RKO (cell line): ENCODE results near the gene SOX12.
A peak's percentile ranks its signal among the peaks of the same experiment; 100 is the strongest.

Experiments
- DNase-seq: peaks from one replicate; pipeline ENCODE4 v3.0.0-alpha.2; 2016; ENCODE audit warnings: low spot score

The SOX12 gene

DNA sequence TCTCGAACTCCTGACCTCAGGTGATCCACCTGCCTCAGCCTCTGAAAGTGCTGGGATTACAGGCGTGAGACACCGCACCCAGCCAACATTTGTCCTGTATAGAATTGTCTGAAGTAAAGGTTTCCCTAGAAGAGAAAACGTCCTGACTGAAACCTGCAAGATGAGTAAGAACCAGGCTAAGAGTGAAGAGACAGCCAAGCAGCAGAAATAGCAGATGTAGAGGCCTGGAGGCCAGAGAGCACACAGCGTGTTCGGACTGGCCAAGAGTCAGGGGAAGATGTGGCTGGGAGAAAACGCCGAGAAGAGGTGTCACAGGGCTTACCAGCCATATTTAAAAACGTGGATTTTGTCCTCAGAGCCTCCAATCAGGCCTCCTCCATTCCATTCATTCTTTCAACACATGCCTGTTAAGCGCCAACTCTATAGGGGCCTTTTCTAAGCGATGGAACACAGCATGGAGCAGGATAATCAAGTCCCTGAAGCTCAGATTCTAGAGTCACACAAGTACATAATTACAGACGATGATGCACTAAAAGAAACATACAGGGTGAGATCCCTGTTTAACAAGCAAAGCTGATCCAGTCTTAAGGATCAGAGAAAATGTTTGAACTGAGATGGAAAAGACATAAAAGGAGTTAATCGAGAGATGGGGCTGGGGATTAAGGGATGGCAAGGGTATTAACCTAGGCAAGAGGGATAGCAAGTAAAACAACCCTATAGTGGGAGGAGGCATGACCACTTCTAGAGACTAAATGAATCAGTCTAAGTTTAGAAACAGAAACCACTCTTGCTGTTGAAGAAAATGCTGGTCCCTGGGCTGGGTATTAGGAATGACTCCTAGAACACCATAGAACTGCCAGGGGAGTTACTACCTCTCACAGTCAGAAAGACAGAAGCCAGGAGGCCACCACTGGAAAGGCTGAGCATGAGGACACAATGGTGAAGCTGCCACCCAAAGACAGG lies 23.2 kb upstream of the SOX12 start:
- DNase-seq = no peak

DNA sequence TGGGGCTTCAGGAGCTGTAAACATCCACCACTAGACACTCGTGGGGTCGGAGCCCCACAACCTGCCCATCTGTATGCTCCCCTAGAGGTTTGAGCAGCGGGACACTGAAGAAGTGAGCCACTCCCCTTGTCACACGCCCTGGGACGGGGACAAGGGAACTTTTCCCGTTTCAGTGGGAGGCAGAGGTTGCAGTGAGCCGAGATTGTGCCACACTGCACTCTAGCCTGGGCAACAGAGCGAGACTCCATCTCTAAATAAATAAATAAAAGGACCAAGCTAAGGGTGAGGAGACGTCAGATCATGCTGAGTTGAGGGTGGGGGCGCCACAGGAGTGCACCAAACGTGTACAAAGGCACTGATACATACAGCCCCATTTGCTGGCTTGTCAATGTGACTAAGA lies 19.6 kb upstream of the SOX12 start:
- DNase-seq = no peak

GRCh38 chr20:308427-309038 lies 16.8 kb upstream of the SOX12 start:
- no peak for DNase-seq

GRCh38 chr20:309306-309840 lies 16.0 kb upstream of the SOX12 start:
- no peak for DNase-seq

DNA sequence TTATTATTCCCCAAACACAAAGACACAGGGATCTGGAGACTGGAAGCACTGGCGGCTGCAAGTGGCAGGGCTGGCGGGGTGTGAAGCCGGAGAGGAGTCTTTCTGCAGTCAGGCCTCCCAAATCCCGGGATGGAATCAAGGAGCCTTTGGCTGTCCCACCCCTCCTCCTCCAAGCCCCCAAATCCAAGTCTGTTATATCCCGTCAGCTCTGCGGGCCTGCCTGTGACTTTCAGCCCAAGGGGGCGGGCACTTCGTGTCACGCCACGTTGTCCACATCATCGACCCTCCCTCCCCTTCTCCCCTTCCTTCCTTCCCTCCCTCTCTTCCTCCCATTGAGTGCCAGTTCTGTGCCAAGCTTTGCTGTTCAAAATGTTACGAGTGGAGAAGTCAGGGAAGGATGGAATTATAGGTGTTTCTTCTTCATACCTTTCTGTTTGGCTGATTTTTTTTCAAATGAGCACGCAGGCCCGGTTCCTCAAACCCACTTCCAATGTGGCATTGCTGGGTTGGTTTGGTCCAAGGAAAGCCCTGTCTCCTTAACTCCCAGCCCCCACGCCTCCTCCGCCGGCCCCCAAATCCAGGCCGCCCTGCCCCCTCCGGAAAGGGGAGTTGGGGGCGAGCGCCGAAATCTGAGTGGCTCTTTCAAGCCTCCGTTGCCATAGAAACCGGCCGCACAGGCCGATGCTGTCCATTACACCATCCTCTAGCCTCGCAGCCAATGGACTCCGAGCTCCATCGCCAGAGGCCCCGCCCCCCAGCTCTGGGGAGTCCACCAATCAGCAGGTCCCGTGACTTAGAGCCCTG lies 15.3 kb upstream of the SOX12 start:
- DNase-seq = no peak

- DNase-seq = no peak
Measured at GRCh38 chr20:310645-311044, 14.7 kb upstream of the SOX12 start.

DNA sequence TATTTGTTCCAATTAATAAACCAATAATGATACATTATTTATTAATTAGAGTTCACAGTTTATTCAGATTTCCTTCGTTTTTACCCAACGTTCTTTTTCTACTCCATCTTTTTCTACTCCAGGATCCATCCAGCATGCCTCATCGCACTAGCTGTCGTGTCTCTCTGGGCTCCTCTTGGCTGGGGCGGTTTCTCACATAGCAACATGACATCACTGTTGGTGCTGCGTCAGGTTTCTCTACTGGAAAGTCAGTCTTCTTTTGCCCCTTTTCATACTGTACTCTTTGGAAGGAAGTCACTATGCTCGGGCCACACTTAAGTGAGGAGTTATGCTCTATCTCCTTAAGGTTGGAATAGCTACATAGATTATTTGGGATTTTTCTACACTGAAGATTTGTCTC lies 13.7 kb upstream of the SOX12 start:
- no peak for DNase-seq

DNA sequence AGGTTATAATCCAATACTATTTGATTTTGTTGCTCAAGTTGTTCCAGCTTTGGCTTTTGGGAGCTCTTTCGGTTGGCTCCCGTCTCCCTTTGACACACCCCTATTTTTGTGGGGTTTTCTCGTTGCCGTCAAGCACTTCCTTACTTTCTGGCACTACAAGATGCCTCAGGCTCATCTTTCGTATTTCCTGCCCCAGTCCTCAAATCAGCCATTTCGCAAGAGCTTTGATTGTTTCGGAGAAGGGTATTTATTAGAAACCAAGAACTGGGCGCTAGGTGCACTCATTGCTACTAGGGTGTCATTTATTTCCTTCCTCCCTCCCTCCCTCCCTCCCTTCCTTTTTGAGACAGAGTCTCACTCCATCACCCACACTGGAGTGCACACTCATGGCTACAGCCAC lies 13.3 kb upstream of the SOX12 start:
- DNase-seq = no peak

DNA sequence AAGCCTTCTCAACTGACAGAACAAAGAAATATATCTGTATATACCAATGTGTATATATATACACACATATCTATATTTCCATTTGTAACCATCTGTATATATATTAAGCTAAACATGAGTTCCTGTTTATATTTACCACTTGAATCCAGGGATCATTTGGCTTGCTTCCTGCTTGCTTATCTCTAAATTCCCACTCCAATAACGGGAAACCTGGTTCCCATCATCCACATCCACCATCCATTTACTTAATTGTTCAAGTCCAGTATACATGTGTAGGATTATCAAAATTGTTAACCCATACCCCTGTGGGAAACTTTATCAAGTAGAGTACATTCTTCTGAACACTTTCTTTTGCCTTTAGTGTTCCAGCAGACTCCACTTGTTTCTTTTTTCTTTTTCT lies 12.5 kb upstream of the SOX12 start:
- no peak for DNase-seq

- DNase-seq = no peak
Measured at GRCh38 chr20:313402-313801, 11.9 kb upstream of the SOX12 start.

- DNase-seq = peak; percentile 90
Measured at GRCh38 chr20:313948-314347, 11.4 kb upstream of the SOX12 start.

DNA sequence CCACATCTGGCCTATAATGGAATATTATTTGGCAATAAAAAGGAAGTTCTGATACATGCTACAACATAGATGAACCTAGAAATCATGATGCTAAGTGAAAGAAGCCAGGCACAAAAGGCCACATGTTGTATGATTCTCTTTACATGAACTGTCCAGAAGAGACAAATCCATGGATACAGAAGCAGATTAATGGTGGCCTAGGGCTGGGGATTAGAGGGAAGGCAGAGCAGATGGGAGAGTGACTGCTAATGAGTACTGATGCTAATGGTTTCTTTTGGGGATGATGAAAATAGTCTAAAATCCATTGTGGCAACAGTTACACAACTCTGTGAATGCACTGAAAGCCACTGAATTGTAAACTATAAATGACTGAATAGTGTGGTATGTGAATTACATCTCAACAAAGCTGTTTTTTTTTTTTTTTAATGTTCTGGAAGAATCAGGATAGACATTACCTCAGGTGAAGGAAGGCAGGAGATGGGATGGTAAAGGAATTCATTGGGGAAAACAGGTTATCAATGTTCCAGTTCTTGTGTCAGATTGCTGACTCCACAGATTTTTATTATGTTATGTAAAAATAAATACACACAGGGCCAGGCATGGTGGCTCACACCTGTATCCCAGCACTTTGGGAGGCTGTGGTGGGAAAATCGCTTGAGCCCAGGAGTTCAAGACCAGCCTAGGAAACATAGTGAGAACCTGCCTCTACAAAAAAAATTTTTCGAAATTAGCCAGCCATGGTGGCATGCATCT lies 8.9 kb upstream of the SOX12 start:
- no peak for DNase-seq

- DNase-seq = peak; percentile 92
Measured at GRCh38 chr20:324177-325044, 941 bp upstream of the SOX12 start.

- peak; percentile 80 for DNase-seq
Measured at GRCh38 chr20:325889-326644, 715 bp downstream of the SOX12 start.

DNA sequence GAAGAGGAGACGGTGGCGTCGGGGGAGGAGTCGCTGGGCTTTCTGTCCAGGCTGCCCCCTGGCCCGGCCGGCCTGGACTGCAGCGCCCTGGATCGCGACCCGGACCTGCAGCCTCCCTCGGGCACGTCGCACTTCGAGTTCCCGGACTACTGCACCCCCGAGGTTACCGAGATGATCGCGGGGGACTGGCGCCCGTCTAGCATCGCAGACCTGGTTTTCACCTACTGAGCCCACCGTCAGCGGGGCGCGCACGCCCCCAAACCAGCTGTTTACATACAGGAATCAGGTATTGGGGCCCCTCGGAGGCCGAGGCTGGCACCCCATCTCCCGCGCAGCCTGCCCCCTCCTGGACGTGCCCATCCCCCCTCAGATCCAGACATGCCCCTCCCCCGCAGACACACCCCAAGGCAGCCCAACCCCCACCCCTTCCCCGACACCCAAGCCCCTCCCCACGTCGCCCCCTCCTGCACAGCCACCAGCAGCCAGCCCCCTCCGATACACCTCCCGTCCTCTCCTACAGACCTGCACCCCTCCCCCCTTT lies 1.4 kb downstream of the SOX12 start:
- DNase-seq = peak; percentile 73

- peak; percentile 95 for DNase-seq
Measured at GRCh38 chr20:327186-328026, 2.1 kb downstream of the SOX12 start.

- DNase-seq = no peak
Measured at GRCh38 chr20:328027-328974, 2.9 kb downstream of the SOX12 start.
